ENCODE data around the gene KLF12. TPM values are rescaled to one million over a fixed set of nuclear protein-coding genes. Genes with fewer than 3 reads are reported as not detected.

The KLF12 gene
- total RNA-seq, 2 donors from 2014 or later, result 6.1 to 12.3 TPM

DNA sequence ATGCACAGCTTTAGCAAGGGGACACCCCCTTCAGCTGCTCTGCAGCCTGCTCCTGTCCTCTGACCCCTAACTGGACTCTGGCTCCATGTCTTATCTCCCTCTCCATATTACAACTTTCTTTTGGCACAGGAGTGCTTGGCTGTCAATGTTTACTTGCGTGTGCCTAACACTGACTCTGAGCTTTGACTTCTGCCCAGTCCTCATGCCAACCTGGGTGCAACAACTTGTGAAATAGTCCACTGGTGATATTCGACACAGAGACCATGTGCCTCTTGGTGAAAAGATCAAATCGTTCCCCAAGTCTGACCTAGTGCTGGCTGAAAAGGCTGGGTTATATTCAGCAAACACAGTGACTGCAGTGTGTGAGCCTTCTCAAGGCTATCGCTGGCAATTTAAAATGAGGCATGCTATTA is 34.1 kb upstream of the KLF12 start:
- TF ChIP-seq CTCF (IDR thresholded peaks at IDR 0.05), result no peak
- H3K36me3 ChIP-seq, result no peaks in the 10 kb centered on the region
- peaks cover 0 to 8% of the 10 kb centered on the region in 2 donors for H3K4me1 ChIP-seq
- H3K27ac ChIP-seq, result no peak overlapping the region
- H3K9me3 ChIP-seq, result no peaks in the 10 kb centered on the region
- no peak for DNase-seq (ENCODE audit: low spot score)
- H3K4me3 ChIP-seq, result no peak overlapping the region
- H3K27me3 ChIP-seq, result no peaks in the 10 kb centered on the region

DNA sequence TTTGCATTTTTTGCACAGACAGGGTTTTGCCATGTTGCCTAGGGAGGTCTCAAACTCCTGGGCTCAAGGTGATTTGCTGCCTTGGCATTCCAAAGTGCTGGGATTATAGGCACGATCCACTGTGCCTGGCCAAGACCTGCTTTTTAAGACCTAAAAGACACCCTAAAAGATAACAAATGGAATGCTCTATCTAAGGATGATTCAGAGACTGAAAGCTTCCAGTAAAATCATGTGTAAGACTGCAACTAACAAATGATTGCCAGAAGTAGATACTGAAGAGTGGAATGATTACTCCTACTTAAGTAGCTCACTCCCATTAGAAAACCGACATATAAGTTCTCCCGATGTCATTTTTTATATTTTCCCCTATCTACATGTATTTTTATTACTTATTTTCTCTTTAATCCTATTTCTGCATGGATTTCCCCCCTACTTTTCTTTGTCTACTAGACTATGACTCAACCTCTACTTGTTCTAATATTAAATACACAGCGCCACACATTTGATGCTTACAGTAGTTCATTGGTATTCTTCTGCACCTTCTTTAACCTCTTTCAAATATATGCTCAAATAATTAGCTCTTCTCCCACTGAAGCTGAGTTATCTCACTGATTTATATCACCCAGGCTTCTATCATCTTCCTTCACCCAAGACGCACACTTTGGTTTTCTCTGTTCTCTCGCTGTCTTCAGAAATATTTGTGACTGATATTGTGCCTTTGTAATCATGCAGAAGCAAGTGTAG is 32.2 kb upstream of the KLF12 start:
- Histone ChIP-seq H3K4me3 (no peak overlapping the region), H3K27ac (no peak overlapping the region), H3K27me3 (no peaks in the 10 kb centered on the region), H3K4me1 (peaks cover 0 to 8% of the 10 kb centered on the region in 2 donors), H3K9me3 (no peaks in the 10 kb centered on the region), H3K36me3 (no peaks in the 10 kb centered on the region)
- TF ChIP-seq CTCF (IDR thresholded peaks at IDR 0.05), result no peak
- no peak for DNase-seq (ENCODE audit: low spot score)

DNA sequence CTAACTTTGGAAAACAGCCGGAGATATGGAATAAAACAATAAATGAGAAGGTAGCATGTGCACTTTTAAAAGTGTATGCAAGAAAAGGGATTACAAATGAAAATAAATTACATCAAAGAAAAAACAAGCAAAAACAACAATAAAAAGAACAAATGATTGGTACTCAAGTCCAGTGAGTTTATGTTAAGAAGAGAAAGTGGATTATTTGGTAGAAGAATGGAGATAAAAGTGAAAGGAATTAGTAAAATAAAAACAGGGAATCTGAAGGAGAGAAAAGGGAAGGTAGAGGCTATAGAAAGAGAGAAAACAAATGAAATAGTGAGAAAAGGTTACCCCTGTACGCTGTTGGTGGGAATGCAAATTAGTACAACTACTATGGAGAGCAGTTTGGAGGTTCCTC is 28.6 kb upstream of the KLF12 start:
- no peak overlapping the region for H3K27ac ChIP-seq
- no peak for DNase-seq (ENCODE audit: low spot score)
- no peak for TF ChIP-seq CTCF (IDR thresholded peaks at IDR 0.05)
- H3K36me3 ChIP-seq, result no peaks in the 10 kb centered on the region
- H3K27me3 ChIP-seq, result no peaks in the 10 kb centered on the region
- no peaks in the 10 kb centered on the region for H3K9me3 ChIP-seq
- H3K4me1 ChIP-seq, result no peaks in the 10 kb centered on the region
- H3K4me3 ChIP-seq, result no peak overlapping the region

- Histone ChIP-seq H3K27ac (no peak overlapping the region), H3K4me1 (no peaks in the 10 kb centered on the region), H3K27me3 (no peaks in the 10 kb centered on the region), H3K36me3 (no peaks in the 10 kb centered on the region), H3K9me3 (no peaks in the 10 kb centered on the region), H3K4me3 (no peak overlapping the region)
- no peak for TF ChIP-seq CTCF (IDR thresholded peaks at IDR 0.05)
- DNase-seq (ENCODE audit: low spot score), result no peak
Observed at GRCh38 chr13:74162135-74162534, 27.9 kb upstream of the KLF12 start.

- Histone ChIP-seq H3K27me3 (no peaks in the 10 kb centered on the region), H3K27ac (no peak overlapping the region), H3K36me3 (no peaks in the 10 kb centered on the region), H3K9me3 (no peaks in the 10 kb centered on the region), H3K4me3 (no peak overlapping the region), H3K4me1 (no peaks in the 10 kb centered on the region)
- TF ChIP-seq CTCF (IDR thresholded peaks at IDR 0.05), result no peak
- no peak for DNase-seq (ENCODE audit: low spot score)
Observed at GRCh38 chr13:74158571-74159352, 24.6 kb upstream of the KLF12 start.

All from right atrium auricular region (tissue), 2 donors.